ENCODE results near the gene TBC1D13. TPM values are rescaled to one million over a fixed set of nuclear protein-coding genes. Genes with fewer than 3 reads are reported as not detected.

The TBC1D13 gene
- total and polyA plus RNA-seq, 9 of the 15 experiments (the other 6 are each of a cell fraction or from before 2014, with no cell fraction given) = 2.3 to 28.7 (median 11.4) TPM

DNA sequence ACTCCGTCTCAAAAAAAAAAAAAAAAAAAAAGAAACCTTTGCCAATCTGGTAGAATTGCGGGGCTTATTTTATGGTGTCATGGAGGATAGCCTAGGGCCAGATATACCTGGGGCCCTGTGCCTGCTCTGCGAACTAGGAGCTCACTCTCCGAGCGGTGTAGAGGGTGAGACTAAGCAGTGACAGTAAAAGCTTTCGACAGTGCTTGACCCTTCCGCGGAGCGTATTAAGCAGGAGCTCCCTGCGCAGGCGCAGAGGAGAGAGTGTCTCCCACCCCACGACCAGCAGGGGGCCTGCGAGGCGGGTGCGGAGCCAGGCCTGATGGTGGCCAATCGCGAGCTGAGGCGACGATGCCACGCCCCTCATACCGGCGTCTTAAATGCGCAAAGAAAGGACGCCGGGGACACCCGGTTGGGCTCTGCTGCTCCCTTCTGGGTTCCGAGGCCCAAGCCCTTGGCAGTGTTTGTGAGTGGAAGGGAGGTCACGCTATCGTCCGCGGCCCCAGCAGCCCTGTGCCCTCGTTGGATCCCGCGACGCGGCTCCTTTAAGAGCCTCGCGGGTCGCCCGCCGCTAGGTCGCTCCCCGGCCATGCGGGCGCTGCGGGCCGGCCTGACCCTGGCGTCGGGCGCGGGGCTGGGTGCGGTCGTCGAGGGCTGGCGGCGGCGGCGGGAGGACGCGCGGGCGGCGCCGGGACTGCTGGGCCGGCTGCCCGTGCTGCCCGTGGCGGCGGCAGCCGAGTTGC is 31.2 kb downstream of the TBC1D13 start, which contains the start of gene ENDOG (continued):
- TF ChIP-seq, protein P1, sequence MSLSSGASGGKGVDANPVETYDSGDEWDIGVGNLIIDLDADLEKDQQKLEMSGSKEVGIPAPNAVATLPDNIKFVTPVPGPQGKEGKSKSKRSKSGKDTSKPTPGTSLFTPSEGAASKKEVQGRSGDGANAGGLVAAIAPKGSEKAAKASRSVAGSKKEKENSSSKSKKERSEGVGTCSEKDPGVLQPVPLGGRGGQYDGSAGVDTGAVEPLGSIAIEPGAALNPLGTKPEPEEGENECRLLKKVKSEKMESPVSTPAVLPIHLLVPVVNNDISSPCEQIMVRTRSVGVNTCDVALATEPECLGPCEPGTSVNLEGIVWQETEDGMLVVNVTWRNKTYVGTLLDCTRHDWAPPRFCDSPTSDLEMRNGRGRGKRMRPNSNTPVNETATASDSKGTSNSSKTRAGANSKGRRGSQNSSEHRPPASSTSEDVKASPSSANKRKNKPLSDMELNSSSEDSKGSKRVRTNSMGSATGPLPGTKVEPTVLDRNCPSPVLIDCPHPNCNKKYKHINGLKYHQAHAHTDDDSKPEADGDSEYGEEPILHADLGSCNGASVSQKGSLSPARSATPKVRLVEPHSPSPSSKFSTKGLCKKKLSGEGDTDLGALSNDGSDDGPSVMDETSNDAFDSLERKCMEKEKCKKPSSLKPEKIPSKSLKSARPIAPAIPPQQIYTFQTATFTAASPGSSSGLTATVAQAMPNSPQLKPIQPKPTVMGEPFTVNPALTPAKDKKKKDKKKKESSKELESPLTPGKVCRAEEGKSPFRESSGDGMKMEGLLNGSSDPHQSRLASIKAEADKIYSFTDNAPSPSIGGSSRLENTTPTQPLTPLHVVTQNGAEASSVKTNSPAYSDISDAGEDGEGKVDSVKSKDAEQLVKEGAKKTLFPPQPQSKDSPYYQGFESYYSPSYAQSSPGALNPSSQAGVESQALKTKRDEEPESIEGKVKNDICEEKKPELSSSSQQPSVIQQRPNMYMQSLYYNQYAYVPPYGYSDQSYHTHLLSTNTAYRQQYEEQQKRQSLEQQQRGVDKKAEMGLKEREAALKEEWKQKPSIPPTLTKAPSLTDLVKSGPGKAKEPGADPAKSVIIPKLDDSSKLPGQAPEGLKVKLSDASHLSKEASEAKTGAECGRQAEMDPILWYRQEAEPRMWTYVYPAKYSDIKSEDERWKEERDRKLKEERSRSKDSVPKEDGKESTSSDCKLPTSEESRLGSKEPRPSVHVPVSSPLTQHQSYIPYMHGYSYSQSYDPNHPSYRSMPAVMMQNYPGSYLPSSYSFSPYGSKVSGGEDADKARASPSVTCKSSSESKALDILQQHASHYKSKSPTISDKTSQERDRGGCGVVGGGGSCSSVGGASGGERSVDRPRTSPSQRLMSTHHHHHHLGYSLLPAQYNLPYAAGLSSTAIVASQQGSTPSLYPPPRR (CRISPR knock-in tag; IDR thresholded peaks at IDR 0.05; ENCODE audit: borderline replicate concordance) = 0 out of 2 replicates have a peak, but pooled peaks have one; percentile 62
- TF ChIP-seq ZNF511 (CRISPR knock-in tag; IDR thresholded peaks at IDR 0.05) = peak; percentile 72; the same call in 1 of the 2 replicates
- TF ChIP-seq ZNF12 (CRISPR knock-in tag; IDR thresholded peaks at IDR 0.05) = 0 out of 2 replicates have a peak, but pooled peaks have one; percentile 56
- peak; percentile 5 for TF ChIP-seq POU5F1 (IDR thresholded peaks at IDR 0.05; ENCODE audit: borderline replicate concordance, low read depth, low read length, partially characterized antibody)
- TF ChIP-seq POLR2A (conservative IDR thresholded peaks at IDR 0.05) = peak; percentile 94
- peak; percentile 85; the same call in 1 of the 2 replicates for TF ChIP-seq ZNF449 (CRISPR knock-in tag; IDR thresholded peaks at IDR 0.05)
- TF ChIP-seq PHF20 (IDR thresholded peaks at IDR 0.05; ENCODE audit: partially characterized antibody) = peak; percentile 27
- TF ChIP-seq LARP7 (IDR thresholded peaks at IDR 0.05) = no peak
- 0 out of 4 replicates have a peak, but pooled peaks of 1 of the 2 experiments have one; percentile 6 for TF ChIP-seq UBTF (IDR thresholded peaks at IDR 0.05; ENCODE audit: borderline replicate concordance in 1 of 2, low read depth in 2 of 2, low read length in 2 of 2)
- TF ChIP-seq ZNF239 (CRISPR knock-in tag; IDR thresholded peaks at IDR 0.05) = no peak
- TF ChIP-seq RNF2 (IDR thresholded peaks at IDR 0.05) = peak; percentile 63; the same call in 1 of the 2 replicates
- TF ChIP-seq, protein P2, sequence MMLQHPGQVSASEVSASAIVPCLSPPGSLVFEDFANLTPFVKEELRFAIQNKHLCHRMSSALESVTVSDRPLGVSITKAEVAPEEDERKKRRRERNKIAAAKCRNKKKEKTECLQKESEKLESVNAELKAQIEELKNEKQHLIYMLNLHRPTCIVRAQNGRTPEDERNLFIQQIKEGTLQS (IDR thresholded peaks at IDR 0.05) = no peak
- TF ChIP-seq, protein P2 (CRISPR knock-in tag; conservative IDR thresholded peaks at IDR 0.05) = peak; percentile 69; the same call in 1 of the 2 replicates
- TF ChIP-seq BACH1 (tag; IDR thresholded peaks at IDR 0.05) = no peak
- TF ChIP-seq MBD1 (CRISPR knock-in tag; IDR thresholded peaks at IDR 0.05) = peak; percentile 85
